Kidney (tissue), 14 donors: ENCODE measurements around the gene NIPBL. TPM values are rescaled to one million over a fixed set of nuclear protein-coding genes. Genes with fewer than 3 reads are reported as not detected.

ENCODE experiments used
- DNase-seq, 5 donors: peaks; one replicate each; pipeline ENCODE4 v3.0.0-alpha.2; 2013 to 2020
- FAIRE-seq: peaks from 2 replicates; lab custom pipeline; 2012; peaks lifted over from hg19 to GRCh38; lab: Jason Lieb, UNC
- H3K27ac ChIP-seq, 2 donors: one replicate each; pipeline ENCODE4 v1.7.0; 2013; ENCODE audit warnings: low read depth in 2 of 2, low read length in 2 of 2, inconsistent platforms in 1 of 2
- H3K27me3 ChIP-seq: one replicate; pipeline ENCODE4 v1.7.1; 2013; ENCODE audit warnings: low read length, inconsistent platforms; ENCODE audit not compliant: control insufficient read depth, insufficient read depth
- H3K36me3 ChIP-seq, 3 donors: one replicate each; pipeline versions ENCODE4 v1.7.0 to v1.7.1; 2013; ENCODE audit warnings: low read length in 3 of 3, control low read depth in 1 of 3, inconsistent platforms in 1 of 3; ENCODE audit not compliant: insufficient read depth in 3 of 3, control insufficient read depth in 2 of 3
- H3K4me1 ChIP-seq, 3 donors: one replicate each; pipeline versions ENCODE4 v1.7.0 to v1.7.1; 2013; ENCODE audit warnings: low read length in 3 of 3, inconsistent platforms in 1 of 3, low read depth in 1 of 3; ENCODE audit not compliant: control insufficient read depth in 2 of 3, insufficient read depth in 2 of 3
- H3K4me3 ChIP-seq, 3 donors: one replicate each; pipeline versions ENCODE4 v1.7.0 to v1.8.1; 2013; ENCODE audit warnings: low read length in 3 of 3, control low read depth in 1 of 3, inconsistent platforms in 1 of 3
- H3K9ac ChIP-seq, 3 donors: one replicate each; pipeline versions ENCODE4 v1.7.0 to v1.7.1; 2013; ENCODE audit warnings: low read length in 3 of 3, control low read depth in 1 of 3, inconsistent platforms in 1 of 3
- H3K9me3 ChIP-seq, 3 donors: one replicate each; pipeline versions ENCODE4 v1.7.0 to v1.7.1; 2013; ENCODE audit warnings: low read length in 3 of 3, control low read depth in 1 of 3, inconsistent platforms in 1 of 3; ENCODE audit not compliant: control insufficient read depth in 2 of 3, insufficient read depth in 1 of 3
- intact Hi-C: fragments of 100-400 bp; cut with DNase I; formaldehyde crosslinking; loops from one replicate; pipeline ENCODE4 v1.11.1; 2022
- polyA plus RNA-seq: library from polyadenylated mRNA; stranded (reverse); fragments of 350-450 nt; fragmentation: Illumina TruSeq; extraction: RNeasy Lipid Tissue Mini Kit (QIAGEN cat#74804); gene quantifications from one replicate; pipeline ENCODE4 v1.2.3, GENCODE V29; 2014; ENCODE audit warnings: low read depth, low replicate concordance; ENCODE audit not compliant: insufficient read depth
- total RNA-seq: library from RNA; stranded (reverse); fragmentation: NEBNext Ultra II Directional; extraction: Animal tissue kit (Norgen Biotek cat#: 25700); gene quantifications from one replicate; pipeline ENCODE4 v1.2.1, GENCODE V29; 2021
- TF ChIP-seq, protein P1 (sequence below): IDR thresholded peaks from 3 replicates; pipeline ENCODE4 v1.5.1; 2012; ENCODE audit warnings: mild to moderate bottlenecking, moderate library complexity, borderline replicate concordance; ENCODE audit not compliant: insufficient read depth; ENCODE audit errors: extremely low read depth
- donor health status: control.
- donor health status: control.
- donor health status: control.
- donor health status: control.
- donor health status: control.
- donor health status: DM: yes; HTN: yes; CAD: no.
- donor health status: Normal renal cell carcinoma (clear cell type).

Gene NIPBL
- total and polyA plus RNA-seq, 2 donors from 2014 or later = 12.4 to 65.5 TPM

DNA sequence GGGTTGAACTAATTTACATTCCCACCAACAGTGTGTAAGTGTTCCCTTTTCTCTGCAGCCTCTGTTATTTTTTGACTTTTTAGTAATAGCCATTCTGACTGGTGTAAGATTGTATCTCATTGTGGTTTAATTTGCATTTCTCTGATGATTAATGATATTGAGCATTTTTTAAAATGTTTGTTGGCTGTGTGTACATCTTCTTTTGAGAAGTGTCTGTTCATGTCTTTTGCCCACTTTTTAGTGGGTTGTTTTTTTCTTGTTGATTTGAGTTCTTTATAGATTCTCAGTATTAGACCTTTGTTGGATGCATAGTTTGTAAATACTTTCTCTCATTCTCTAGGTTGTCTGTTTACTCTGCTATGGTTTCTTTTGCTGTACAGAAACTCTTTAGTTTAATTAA lies 101.6 kb downstream of the NIPBL start:
- intact Hi-C loops = no loop called here
- Histone ChIP-seq H3K4me1 (no peaks in the 10 kb centered on the region), H3K27me3 (no peaks in the 10 kb centered on the region), H3K4me3 (no peak overlapping the region), H3K9me3 (peaks cover 0 to 5% (median 0%) of the 10 kb centered on the region in 3 donors), H3K36me3 (peaks cover 5 to 10% (median 9%) of the 10 kb centered on the region in 3 donors), H3K9ac (no peak overlapping the region), H3K27ac (no peak overlapping the region)
- TF ChIP-seq, protein P1, sequence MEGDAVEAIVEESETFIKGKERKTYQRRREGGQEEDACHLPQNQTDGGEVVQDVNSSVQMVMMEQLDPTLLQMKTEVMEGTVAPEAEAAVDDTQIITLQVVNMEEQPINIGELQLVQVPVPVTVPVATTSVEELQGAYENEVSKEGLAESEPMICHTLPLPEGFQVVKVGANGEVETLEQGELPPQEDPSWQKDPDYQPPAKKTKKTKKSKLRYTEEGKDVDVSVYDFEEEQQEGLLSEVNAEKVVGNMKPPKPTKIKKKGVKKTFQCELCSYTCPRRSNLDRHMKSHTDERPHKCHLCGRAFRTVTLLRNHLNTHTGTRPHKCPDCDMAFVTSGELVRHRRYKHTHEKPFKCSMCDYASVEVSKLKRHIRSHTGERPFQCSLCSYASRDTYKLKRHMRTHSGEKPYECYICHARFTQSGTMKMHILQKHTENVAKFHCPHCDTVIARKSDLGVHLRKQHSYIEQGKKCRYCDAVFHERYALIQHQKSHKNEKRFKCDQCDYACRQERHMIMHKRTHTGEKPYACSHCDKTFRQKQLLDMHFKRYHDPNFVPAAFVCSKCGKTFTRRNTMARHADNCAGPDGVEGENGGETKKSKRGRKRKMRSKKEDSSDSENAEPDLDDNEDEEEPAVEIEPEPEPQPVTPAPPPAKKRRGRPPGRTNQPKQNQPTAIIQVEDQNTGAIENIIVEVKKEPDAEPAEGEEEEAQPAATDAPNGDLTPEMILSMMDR = no peak
- no peak for FAIRE-seq
- DNase-seq = no peak

DNA sequence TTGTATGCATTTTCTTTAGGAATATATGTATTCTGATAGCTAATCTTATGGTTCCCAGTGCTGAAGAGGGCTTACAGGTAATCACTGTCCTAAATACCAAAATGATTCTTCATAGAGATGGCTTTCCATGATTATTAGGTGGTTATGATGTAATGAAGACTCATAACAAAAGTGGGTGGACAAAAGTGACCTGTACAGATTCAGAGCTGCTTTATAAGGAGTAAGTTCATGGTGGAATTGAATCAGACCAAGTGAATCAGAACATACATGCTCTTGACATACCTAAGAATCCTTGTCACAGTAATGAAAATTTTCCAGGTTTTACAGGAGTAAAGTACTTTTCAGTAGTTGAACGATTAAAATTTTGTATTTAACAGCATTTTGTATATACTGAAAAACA lies 105.6 kb downstream of the NIPBL start:
- Histone ChIP-seq H3K36me3 (peaks cover 3 to 7% (median 4%) of the 10 kb centered on the region in 3 donors), H3K4me3 (no peak overlapping the region), H3K4me1 (no peaks in the 10 kb centered on the region), H3K9ac (no peak overlapping the region), H3K9me3 (peaks cover 0 to 5% (median 0%) of the 10 kb centered on the region in 3 donors), H3K27ac (no peak overlapping the region), H3K27me3 (no peaks in the 10 kb centered on the region)
- DNase-seq (no peak), FAIRE-seq (no peak)
- intact Hi-C loops = no loop called here
- TF ChIP-seq, protein P1 = no peak

DNA sequence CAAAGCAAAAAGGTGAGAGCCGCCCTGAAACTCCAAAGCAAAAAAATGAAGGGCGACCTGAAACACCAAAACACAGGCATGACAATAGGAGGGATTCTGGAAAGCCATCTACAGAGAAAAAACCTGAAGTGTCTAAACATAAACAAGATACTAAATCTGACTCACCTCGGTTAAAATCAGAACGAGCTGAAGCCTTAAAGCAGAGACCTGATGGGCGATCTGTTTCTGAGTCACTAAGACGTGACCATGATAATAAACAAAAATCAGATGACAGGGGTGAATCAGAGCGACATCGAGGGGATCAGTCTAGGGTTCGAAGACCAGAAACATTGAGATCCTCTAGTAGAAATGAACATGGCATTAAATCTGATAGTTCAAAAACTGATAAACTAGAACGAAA lies 108.8 kb downstream of the NIPBL start:
- TF ChIP-seq, protein P1 = no peak
- intact Hi-C loops = no loop called here
- Histone ChIP-seq H3K36me3 (peaks cover 3 to 7% (median 4%) of the 10 kb centered on the region in 3 donors), H3K4me1 (no peaks in the 10 kb centered on the region), H3K4me3 (no peak overlapping the region), H3K27me3 (no peaks in the 10 kb centered on the region), H3K27ac (no peak overlapping the region), H3K9me3 (no peaks in the 10 kb centered on the region), H3K9ac (no peak overlapping the region)
- FAIRE-seq = no peak
- no peak for DNase-seq

DNA sequence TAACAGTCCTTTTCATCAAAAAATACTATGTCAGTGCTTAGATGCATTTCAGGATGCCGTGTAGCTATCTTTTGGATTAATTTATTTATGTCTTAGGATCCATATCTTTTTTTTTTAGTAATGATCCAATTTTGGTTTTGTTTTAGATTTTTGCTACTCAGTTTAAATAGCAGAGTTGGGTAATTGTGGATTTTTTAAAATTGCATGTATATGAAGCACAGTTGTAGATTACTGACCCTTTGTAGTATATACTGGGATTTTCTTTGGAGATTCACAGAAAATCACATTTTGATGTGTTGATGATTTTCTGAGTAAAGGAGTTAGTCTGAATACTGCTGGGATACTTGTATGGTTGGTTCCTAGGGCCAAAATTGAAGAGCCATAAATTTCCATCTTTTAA lies 111.8 kb downstream of the NIPBL start:
- H3K9ac ChIP-seq = no peak overlapping the region
- H3K9me3 ChIP-seq = no peaks in the 10 kb centered on the region
- DNase-seq = no peak
- H3K36me3 ChIP-seq = peaks cover 3 to 7% (median 4%) of the 10 kb centered on the region in 3 donors
- H3K4me3 ChIP-seq = no peak overlapping the region
- no peaks in the 10 kb centered on the region for H3K27me3 ChIP-seq
- intact Hi-C loops = no loop called here
- H3K4me1 ChIP-seq = no peaks in the 10 kb centered on the region
- no peak overlapping the region for H3K27ac ChIP-seq
- TF ChIP-seq, protein P1 = no peak
- no peak for FAIRE-seq
